HCT116 (cell line): ENCODE results near the gene TBL1X.

Source experiments
- POLR2A ChIP-seq: IDR thresholded peaks from 2 replicates; pipeline ENCODE4 v1.7.0; 2011; ENCODE audit warnings: borderline replicate concordance; ENCODE audit not compliant: insufficient read depth, insufficient read length; ENCODE audit errors: extremely low read depth
- POLR2AphosphoS5 ChIP-seq: IDR thresholded peaks from 2 replicates; pipeline ENCODE4 v1.6.1; 2011; ENCODE audit warnings: mild to moderate bottlenecking, low read depth, low read length, moderate library complexity
- RAD21 ChIP-seq: IDR thresholded peaks from 2 replicates; pipeline ENCODE4 v1.6.1; 2012; ENCODE audit warnings: low read depth, mild to moderate bottlenecking
- ZNF274 ChIP-seq: fragments of 200-500 bp; sonication (Bioruptor generic); IDR thresholded peaks from 2 replicates; pipeline ENCODE4 v1.6.1; 2014; ENCODE audit warnings: mild to moderate bottlenecking, low read depth, low read length, inconsistent platforms
- TF ChIP-seq, protein P1 (sequence below), 3 experiments: fragments of 200-600 bp in 1 of 3; sonication (generic) in 1 of 3; IDR thresholded peaks in 2 of 3; conservative IDR thresholded peaks in 1 of 3; 2 replicates each; pipeline ENCODE4 v1.5.1; 2012 to 2017; ENCODE audit warnings: low read depth in 2 of 3, low read length in 2 of 3, antibody characterized with exemption in 1 of 3, borderline replicate concordance in 1 of 3, control low read depth in 1 of 3, mild to moderate bottlenecking in 1 of 3, mixed read lengths in 1 of 3, mixed run types in 1 of 3, moderate library complexity in 1 of 3; ENCODE audit not compliant: insufficient read depth in 1 of 3
- TF ChIP-seq, protein P2 (sequence below): IDR thresholded peaks from 2 replicates; pipeline ENCODE4 v1.6.1; 2012

- TF ChIP-seq ZNF274 = no peak
- no peak for TF ChIP-seq RAD21
- no peak for TF ChIP-seq POLR2A
- no peak for TF ChIP-seq POLR2AphosphoS5
- TF ChIP-seq, protein P1, sequence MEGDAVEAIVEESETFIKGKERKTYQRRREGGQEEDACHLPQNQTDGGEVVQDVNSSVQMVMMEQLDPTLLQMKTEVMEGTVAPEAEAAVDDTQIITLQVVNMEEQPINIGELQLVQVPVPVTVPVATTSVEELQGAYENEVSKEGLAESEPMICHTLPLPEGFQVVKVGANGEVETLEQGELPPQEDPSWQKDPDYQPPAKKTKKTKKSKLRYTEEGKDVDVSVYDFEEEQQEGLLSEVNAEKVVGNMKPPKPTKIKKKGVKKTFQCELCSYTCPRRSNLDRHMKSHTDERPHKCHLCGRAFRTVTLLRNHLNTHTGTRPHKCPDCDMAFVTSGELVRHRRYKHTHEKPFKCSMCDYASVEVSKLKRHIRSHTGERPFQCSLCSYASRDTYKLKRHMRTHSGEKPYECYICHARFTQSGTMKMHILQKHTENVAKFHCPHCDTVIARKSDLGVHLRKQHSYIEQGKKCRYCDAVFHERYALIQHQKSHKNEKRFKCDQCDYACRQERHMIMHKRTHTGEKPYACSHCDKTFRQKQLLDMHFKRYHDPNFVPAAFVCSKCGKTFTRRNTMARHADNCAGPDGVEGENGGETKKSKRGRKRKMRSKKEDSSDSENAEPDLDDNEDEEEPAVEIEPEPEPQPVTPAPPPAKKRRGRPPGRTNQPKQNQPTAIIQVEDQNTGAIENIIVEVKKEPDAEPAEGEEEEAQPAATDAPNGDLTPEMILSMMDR (IDR thresholded peaks at IDR 0.05 in 2 of 3, conservative IDR thresholded peaks at IDR 0.05 in 1 of 3; ENCODE audit: borderline replicate concordance in 1 of 3, insufficient read depth in 1 of 3, low read depth in 2 of 3, low read length in 2 of 3) = no peak
- TF ChIP-seq, protein P2, sequence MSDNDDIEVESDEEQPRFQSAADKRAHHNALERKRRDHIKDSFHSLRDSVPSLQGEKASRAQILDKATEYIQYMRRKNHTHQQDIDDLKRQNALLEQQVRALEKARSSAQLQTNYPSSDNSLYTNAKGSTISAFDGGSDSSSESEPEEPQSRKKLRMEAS = no peak
Measured at GRCh38 chrX:9466124-9466495, 1.3 kb downstream of the TBL1X start.
